Measurements from ENCODE around the gene RNF224.

- TF ChIP-seq JUND (IDR thresholded peaks at IDR 0.05): no peak
- TF ChIP-seq CTCF (IDR thresholded peaks at IDR 0.05; ENCODE audit: low read depth, low read length, missing input control): no peak
- TF ChIP-seq REST (IDR thresholded peaks at IDR 0.05): no peak
- TF ChIP-seq TAF1 (conservative IDR thresholded peaks at IDR 0.05): no peak
- no peak for TF ChIP-seq ZBTB33 (IDR thresholded peaks at IDR 0.05)
- TF ChIP-seq YY1 (IDR thresholded peaks at IDR 0.05): no peak
- no peak for TF ChIP-seq GABPA (IDR thresholded peaks at IDR 0.05 in 1 of 2, conservative IDR thresholded peaks at IDR 0.05 in 1 of 2)
- no peak for TF ChIP-seq HNF4G (IDR thresholded peaks at IDR 0.05)
- TF ChIP-seq EGR1 (IDR thresholded peaks at IDR 0.05; ENCODE audit: low read depth in 2 of 2): no peak
- no peak for TF ChIP-seq FOXA2 (IDR thresholded peaks at IDR 0.05)
- TF ChIP-seq HNF4A (conservative IDR thresholded peaks at IDR 0.05): no peak
- no peak for TF ChIP-seq MAX (IDR thresholded peaks at IDR 0.05)
- no peak for TF ChIP-seq RAD21 (IDR thresholded peaks at IDR 0.05)
Measured at GRCh38 chr9:137188086-137188489, 39.2 kb upstream of the RNF224 start.
